Measurements from ENCODE around the gene USP12. TPM values are rescaled to one million over a fixed set of nuclear protein-coding genes. Genes with fewer than 3 reads are reported as not detected.
A peak's percentile ranks its signal among the peaks of the same experiment; 100 is the strongest.

USP12 gene
- total RNA-seq, 1 experiment from 2014 or later = 26.1 TPM

GRCh38 chr13:27035892-27036235 is 135.7 kb downstream of the USP12 start:
- ChIA-PET POLR2A (no interaction called here), CTCF (interaction anchor here (0.6 to 2.6 kb wide), 10 partner anchors 9 to 326 kb away, joined by 3 to 12 read pairs (median 4); no protein-coding TSS in a partner anchor)
- TF ChIP-seq ATF6 (CRISPR knock-in tag; IDR thresholded peaks at IDR 0.05) (no peak), FOXK1 (CRISPR knock-in tag; IDR thresholded peaks at IDR 0.05) (no peak), NR3C1 (CRISPR knock-in tag; conservative IDR thresholded peaks at IDR 0.05; ENCODE audit: low read depth) (no peak), SP1 (CRISPR knock-in tag; conservative IDR thresholded peaks at IDR 0.05) (no peak), IRF2 (CRISPR knock-in tag; IDR thresholded peaks at IDR 0.05; ENCODE audit: borderline replicate concordance, low read depth) (no peak), ERG (CRISPR knock-in tag; IDR thresholded peaks at IDR 0.05) (no peak), JUN (CRISPR knock-in tag; IDR thresholded peaks at IDR 0.05) (no peak), NR2C2 (CRISPR knock-in tag; IDR thresholded peaks at IDR 0.05) (no peak), JAZF1 (CRISPR knock-in tag; IDR thresholded peaks at IDR 0.05) (no peak), NFATC4 (CRISPR knock-in tag; IDR thresholded peaks at IDR 0.05) (no peak), CDX4 (CRISPR knock-in tag; IDR thresholded peaks at IDR 0.05; ENCODE audit: borderline replicate concordance) (no peak), TP53 (CRISPR knock-in tag; IDR thresholded peaks at IDR 0.05) (no peak)
- Mint-ChIP-seq H3K4me1 (peaks cover 38% of the 10 kb centered on the region), H3K27me3 (ENCODE audit: low read depth) (peaks cover 6% of the 10 kb centered on the region), H3K9me3 (peaks cover 6% of the 10 kb centered on the region), H3K4me3 (peak overlapping the region; percentile 77), H3K36me3 (no peaks in the 10 kb centered on the region), H3K27ac (no peak overlapping the region)
- ATAC-seq (no peak), DNase-seq (ENCODE audit: low spot score) (no peak)

GRCh38 chr13:27034678-27035111 is 136.9 kb downstream of the USP12 start:
- H3K4me3 Mint-ChIP-seq = peak overlapping the region; percentile 77
- H3K27ac Mint-ChIP-seq = no peak overlapping the region
- H3K9me3 Mint-ChIP-seq = peaks cover 6% of the 10 kb centered on the region
- TF ChIP-seq MAX (CRISPR knock-in tag; IDR thresholded peaks at IDR 0.05) (peak; percentile 42; the same call in 1 of the 2 replicates), ZBTB21 (CRISPR knock-in tag; IDR thresholded peaks at IDR 0.05; ENCODE audit: borderline replicate concordance) (peak; percentile 18; the same call in 1 of the 2 replicates), ZNF512 (CRISPR knock-in tag; IDR thresholded peaks at IDR 0.05; ENCODE audit: borderline replicate concordance) (no peak), PREB (CRISPR knock-in tag; IDR thresholded peaks at IDR 0.05; ENCODE audit: borderline replicate concordance) (no peak)
- ATAC-seq = peak; percentile 79
- H3K27me3 Mint-ChIP-seq (ENCODE audit: low read depth) = peaks cover 6% of the 10 kb centered on the region
- peak; percentile 39 for DNase-seq (ENCODE audit: low spot score)
- peaks cover 34% of the 10 kb centered on the region for H3K4me1 Mint-ChIP-seq
- H3K36me3 Mint-ChIP-seq = no peaks in the 10 kb centered on the region
- CTCF ChIA-PET = interaction anchor here (0.8 to 2.6 kb wide), 7 partner anchors 10 to 328 kb away, joined by 3 to 12 read pairs (median 5); no protein-coding TSS in a partner anchor
- POLR2A ChIA-PET = interaction anchor here (0.8 kb wide), 2 partner anchors 12 to 236 kb away, joined by 3 to 4 read pairs; partner anchors contain the start of gene RASL11A
